GM18498 (cell line): Measurements from ENCODE around the gene TLR4.
A peak's percentile ranks its signal among the peaks of the same experiment; 100 is the strongest.

ENCODE experiments used
- ATAC-seq: cut with Tn5 transposase; IDR thresholded peaks from one replicate; pipeline ENCODE4 v1.9.1; 2021; ENCODE audit warnings: mild to moderate bottlenecking, moderate library complexity; ENCODE audit not compliant: unreplicated experiment

The TLR4 gene

DNA sequence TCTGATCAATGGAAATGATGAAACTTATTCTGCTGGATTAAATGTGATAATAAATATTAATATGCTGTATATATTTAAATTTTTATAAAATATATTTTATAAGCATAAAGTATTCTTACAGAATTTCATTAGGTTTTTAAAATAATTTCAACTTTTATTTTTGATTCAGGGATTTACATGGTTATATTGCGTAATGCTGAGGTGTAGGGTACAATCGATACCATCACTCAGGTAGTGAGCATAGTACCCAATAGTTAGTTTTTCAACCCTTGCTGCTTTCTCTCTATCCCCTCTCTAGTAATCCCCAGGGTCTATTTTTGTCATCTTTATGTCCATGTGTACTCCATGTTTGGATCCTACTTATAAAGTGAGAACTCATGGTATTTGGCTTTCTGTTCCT, 5.7 kb downstream of the TLR4 start:
- ATAC-seq, result no peak

- no peak for ATAC-seq
Measured at GRCh38 chr9:117714282-117714681, 10.1 kb downstream of the TLR4 start.

DNA sequence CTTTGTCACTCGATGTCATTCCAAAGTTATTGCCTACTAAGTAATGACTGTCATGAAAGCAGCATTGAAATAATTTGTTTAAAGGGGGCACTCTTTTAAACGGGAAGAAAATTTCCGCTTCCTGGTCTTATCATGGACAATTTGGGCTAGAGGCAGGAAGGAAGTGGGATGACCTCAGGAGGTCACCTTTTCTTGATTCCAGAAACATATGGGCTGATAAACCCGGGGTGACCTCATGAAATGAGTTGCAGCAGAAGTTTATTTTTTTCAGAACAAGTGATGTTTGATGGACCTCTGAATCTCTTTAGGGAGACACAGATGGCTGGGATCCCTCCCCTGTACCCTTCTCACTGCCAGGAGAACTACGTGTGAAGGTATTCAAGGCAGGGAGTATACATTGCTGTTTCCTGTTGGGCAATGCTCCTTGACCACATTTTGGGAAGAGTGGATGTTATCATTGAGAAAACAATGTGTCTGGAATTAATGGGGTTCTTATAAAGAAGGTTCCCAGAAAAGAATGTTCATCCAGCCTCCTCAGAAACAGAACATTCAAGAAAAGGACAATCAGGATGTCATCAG, 11.3 kb downstream of the TLR4 start:
- ATAC-seq, result no peak

GRCh38 chr9:117718085-117718484, 13.9 kb downstream of the TLR4 start:
- ATAC-seq, result peak; percentile 100

GRCh38 chr9:117718701-117719100, 14.5 kb downstream of the TLR4 start:
- ATAC-seq, result peak; percentile 17

- no peak for ATAC-seq
Measured at GRCh38 chr9:117719161-117719920, 15.1 kb downstream of the TLR4 start.

DNA sequence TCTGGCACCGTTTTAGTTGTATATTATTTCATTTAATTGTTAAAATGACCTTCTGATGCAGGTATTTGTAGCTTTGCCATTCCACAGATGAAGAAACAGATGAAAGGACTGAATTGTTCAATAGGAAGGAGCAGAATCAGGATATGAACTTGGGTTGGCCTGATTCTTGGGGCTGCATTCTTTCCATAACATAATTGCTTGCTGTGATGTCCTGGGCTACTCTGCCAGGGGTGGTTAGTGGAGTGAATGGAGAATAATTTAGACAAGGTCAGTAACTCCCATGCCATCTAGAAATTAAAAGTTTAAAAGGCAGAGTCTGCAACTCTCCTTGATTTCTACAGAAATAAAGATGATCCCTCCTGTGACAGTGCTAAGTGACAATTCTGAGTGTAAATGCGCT, 15.9 kb downstream of the TLR4 start:
- ATAC-seq, result no peak

GRCh38 chr9:117720555-117720954, 16.4 kb downstream of the TLR4 start:
- ATAC-seq, result no peak

- ATAC-seq, result no peak
Measured at GRCh38 chr9:117720987-117721386, 16.8 kb downstream of the TLR4 start.

DNA sequence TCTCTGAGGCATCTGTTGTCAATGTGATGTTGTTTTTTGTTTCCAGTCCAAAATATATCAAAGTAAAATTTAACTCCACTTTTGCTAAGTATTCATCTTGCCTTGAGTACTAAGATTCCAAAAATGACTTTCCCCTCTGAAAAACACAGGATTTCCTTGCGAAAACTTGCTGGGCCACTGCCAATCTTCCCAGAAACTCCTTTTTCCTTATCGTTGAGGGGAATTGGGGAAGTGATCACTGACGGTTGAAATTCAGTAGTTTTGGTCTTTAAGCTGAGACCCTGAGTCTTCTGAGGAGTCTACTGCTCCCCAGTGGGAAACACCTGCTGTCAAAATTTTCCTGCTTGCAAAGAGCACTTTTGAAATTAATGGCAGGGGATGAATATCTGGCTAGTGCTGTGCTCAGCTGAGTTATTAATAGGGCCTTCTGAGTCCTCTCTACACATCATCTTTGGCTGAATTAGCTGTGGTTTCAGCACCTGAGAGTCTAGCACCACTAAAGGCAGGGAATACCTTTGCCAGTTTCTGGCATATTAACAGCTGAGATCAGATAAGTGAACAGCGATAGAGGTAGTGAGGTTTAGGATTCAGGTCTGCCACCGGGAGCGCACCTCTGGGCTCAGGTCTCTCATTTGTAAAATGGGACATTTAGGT, 18.0 kb downstream of the TLR4 start:
- ATAC-seq, result no peak

GRCh38 chr9:117723986-117724625, 19.9 kb downstream of the TLR4 start:
- ATAC-seq, result no peak

DNA sequence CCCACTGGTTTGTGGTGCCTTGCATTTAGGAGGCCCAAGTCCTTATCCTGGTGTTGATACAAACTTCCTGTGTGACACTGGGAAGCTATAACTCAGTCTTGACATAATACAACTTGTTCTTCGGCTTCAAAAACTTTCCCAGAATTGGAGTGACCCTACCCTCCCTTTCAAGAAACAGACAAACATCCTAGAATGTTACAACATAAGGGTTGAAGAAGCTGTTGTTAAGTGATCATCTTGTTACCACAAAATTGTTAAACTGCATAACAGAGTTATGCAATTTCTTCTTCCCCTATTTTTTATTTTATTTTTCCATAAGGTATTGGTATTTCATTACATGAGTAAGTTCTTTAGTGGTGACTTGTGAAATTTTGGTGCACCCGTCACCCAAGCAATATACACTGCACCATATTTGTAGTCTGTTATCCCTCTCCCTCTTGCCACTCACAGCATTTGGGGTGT, 21.3 kb downstream of the TLR4 start:
- ATAC-seq, result no peak

- ATAC-seq, result no peak
Measured at GRCh38 chr9:117729375-117729774, 25.2 kb downstream of the TLR4 start.

- no peak for ATAC-seq
Measured at GRCh38 chr9:117732494-117732893, 28.3 kb downstream of the TLR4 start.

DNA sequence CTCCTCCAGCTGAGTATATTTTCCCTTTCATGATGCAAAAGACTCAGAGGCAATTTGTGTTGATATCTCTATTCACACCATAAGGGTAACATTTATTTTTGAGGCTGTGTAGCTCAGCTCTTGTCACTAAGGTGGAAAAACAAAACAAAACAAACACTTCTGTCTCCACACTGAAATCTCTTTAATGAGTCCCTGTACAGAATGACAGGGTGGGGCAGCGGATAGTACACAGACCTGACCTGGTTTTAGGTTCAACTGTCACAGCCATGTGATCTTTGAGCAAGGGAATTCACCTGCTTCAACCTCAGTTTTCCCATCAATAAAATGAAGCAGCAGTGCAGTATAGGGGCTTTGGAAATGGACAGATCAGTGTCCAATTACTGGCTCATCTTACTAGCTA, 29.3 kb downstream of the TLR4 start:
- no peak for ATAC-seq

DNA sequence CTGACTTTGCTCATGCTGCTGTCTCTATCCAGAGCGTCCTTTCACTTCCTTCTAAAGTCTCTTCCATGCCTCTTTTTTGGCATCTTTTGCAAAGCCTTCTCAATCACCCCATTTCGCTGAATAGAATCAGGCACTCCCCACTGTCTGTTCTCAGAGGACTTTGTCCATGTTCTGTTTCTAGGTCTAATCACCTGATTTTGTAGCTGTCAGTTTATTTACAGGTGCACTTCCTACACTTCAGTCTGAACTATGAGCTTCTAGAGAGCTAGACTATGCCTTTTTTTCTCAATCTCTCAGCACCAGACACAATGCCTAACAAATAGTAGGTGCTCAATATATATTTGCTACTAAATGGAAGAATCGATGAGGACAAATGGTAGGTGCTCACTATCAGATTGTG, 29.9 kb downstream of the TLR4 start:
- ATAC-seq, result no peak

GRCh38 chr9:117734523-117735314, 30.5 kb downstream of the TLR4 start:
- ATAC-seq, result no peak

- ATAC-seq, result no peak
Measured at GRCh38 chr9:117737721-117738226, 33.6 kb downstream of the TLR4 start.

DNA sequence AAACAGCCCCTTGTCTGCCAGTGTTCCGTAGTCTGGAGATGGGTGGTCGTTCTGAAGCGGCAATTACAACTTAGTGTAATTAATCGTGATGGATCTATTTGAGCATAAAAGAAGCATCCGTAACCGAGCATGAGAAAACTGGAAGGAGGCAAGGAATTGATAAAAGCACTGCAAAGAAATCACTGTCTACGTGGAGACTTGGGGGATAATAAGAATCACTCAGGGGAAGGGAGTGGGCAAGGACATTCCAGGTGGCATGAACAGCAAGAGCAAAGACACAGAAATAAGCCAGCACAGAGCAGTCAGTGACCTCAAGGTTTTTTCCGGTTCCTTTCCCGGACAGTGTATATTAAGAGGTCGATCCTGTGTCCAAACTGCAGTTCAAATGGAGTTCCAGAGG, 35.0 kb downstream of the TLR4 start:
- ATAC-seq, result no peak

DNA sequence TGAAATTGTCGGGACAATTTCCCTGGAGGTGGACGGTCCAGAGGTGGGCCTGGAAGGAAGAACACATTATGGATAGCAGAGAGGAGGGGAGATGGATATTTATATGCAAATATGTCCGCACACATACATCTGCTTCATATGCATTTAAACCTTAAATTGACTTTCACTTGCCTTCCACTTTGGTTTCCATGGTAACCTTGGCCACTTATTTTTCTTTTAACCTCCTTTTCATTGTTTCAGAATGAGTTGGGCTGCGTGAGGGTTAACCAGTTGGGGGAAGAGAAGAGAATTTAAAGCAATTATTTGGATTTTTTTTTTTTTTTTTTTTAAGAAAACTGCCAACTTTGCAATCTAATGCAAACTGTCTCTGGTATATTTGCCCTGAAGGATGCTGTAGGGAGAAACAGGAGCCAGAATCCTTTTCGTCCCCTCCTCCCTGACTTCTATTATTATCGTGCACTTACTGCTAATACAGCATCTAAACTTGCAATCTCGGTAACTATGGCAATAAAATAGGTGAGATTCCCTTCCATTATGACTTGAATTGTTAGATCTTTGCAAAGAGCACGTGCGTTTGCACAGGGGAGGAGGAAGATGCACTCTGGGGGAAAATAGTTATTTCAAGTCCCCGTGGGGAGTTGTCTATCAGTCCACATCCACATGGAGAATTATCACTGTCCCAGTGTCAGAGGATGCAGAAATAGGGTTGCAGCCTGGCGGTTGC, 35.6 kb downstream of the TLR4 start:
- no peak for ATAC-seq
